Activated naive CD8-positive, alpha-beta T cell treated with anti-CD3 and anti-CD28 coated beads for 36 hours (primary cell): Measurements from ENCODE around the gene EPHA5. TPM values are rescaled to one million over a fixed set of nuclear protein-coding genes. Genes with fewer than 3 reads are reported as not detected.

Experiments used
- DNase-seq: peaks from one replicate; pipeline ENCODE4 v3.0.0; 2021
- H3K27ac Mint-ChIP-seq: one replicate; pipeline ENCODE4 v1.8.0; 2022; ENCODE audit warnings: mild to moderate bottlenecking, moderate library complexity, mixed read lengths
- H3K27me3 Mint-ChIP-seq: one replicate; pipeline ENCODE4 v1.8.0; 2022; ENCODE audit warnings: mild to moderate bottlenecking, mixed read lengths
- H3K36me3 Mint-ChIP-seq: one replicate; pipeline ENCODE4 v1.8.0; 2021; ENCODE audit warnings: mild to moderate bottlenecking, mixed read lengths
- H3K4me1 Mint-ChIP-seq: one replicate; pipeline ENCODE4 v1.8.0; 2021; ENCODE audit warnings: mixed read lengths
- H3K4me3 Mint-ChIP-seq: one replicate; pipeline ENCODE4 v1.8.0; 2022; ENCODE audit warnings: mild to moderate bottlenecking, moderate library complexity, mixed read lengths
- H3K9me3 Mint-ChIP-seq: one replicate; pipeline ENCODE4 v1.8.0; 2022; ENCODE audit warnings: mixed read lengths
- total RNA-seq, 2 experiments: library from RNA; stranded (reverse); gene quantifications; one replicate each; pipeline ENCODE4 v1.2.3, GENCODE V29; 2021

The EPHA5 gene
- total RNA-seq = not detected

DNA sequence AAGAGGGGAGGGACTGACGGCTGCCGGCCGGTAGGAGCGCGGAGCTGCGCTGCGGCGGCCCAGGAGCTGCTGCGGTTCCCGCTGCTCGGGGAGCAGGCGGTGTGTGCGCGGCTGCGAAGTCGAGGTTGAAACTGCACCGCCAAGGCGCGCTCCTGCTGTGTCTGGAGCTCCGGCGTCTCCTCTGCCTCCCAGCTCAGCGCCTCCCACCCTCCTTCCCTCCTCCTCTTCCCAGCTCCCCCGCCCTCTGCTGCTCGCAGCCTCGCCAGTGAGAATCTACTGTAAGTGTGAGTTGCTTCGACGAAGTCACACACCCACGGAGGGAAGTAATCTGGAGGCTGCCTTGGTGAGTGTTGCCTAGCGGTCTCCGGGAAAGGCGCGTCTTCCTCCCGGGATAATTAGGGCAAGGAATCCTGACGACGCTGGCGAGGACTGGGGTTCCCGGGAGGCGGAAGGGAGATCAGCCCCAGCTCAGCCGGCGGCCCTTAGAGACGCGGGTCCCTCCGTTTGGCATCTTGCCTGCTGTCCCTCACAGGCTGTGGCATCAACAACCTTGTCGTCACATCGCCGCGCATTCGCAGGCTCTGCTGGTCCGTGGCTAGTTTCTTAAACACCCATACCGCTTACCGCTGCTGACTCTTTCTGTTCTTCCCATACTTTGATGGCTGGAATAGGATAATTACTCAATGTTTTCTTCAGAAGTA is at the start of gene EPHA5:
TSS of gene EPHA5 (minus strand) at position 159 of the 701 bp plus-strand sequence. CDS start 747 bp downstream, outside the sequence.
- Mint-ChIP-seq H3K4me3 (no peak within 1 kb of the TSS), H3K27me3 (peaks cover 67% of the 10 kb centered on the region), H3K36me3 (peaks cover 3% of the 10 kb centered on the region), H3K4me1 (peaks cover 9% of the 10 kb centered on the region), H3K9me3 (no peaks in the 10 kb centered on the region), H3K27ac (no peak within 1 kb of the TSS)
- DNase-seq = peak; percentile 12

DNA sequence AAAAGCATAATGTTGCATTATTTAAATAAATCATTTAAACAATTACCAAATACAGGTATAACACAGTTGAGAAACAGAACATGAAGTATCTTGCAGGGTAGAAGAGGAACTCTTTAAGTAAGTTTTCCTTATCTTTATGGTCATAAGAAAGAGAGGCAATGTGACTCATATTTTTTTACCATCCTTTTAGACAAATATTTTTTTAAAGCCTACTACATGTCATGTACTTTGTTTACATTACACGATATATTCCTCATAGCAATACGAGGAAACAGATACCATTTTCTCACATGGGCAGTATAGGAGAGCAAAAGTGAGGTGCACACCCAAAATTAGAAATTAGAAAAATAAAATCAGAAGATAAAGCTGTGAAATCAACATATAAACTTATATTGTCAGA is 49.3 kb upstream of the EPHA5 start:
- DNase-seq = no peak
- no peaks in the 10 kb centered on the region for H3K27me3 Mint-ChIP-seq
- H3K27ac Mint-ChIP-seq = no peak overlapping the region
- H3K36me3 Mint-ChIP-seq = no peaks in the 10 kb centered on the region
- peaks cover 11% of the 10 kb centered on the region for H3K9me3 Mint-ChIP-seq
- no peaks in the 10 kb centered on the region for H3K4me1 Mint-ChIP-seq
- no peak overlapping the region for H3K4me3 Mint-ChIP-seq

DNA sequence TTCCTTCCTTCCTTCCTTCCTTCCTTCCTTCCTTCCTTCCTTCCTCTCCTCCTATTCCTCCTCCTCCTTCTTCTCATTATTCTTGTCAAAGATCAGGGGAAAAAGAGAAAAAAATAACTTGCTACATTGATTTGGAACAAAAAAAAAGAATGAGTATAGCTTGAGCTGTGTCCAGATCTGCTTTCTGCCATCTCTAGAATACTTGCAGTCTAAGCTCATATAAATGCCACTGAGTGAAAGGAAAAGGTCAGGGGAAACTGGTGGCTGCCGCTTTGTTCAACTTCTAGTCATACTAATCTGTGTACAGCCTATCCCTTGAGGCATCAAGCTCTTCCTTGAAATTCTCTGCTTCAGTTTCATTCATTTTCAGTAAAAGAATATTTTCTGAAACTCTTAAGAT is 28.3 kb upstream of the EPHA5 start:
- DNase-seq = no peak
- Mint-ChIP-seq H3K36me3 (no peaks in the 10 kb centered on the region), H3K27ac (no peak overlapping the region), H3K9me3 (peaks cover 2% of the 10 kb centered on the region), H3K4me1 (no peaks in the 10 kb centered on the region), H3K27me3 (no peaks in the 10 kb centered on the region), H3K4me3 (no peak overlapping the region)

GRCh38 chr4:65696436-65696835 is 26.1 kb upstream of the EPHA5 start:
- H3K9me3 Mint-ChIP-seq = peaks cover 4% of the 10 kb centered on the region
- H3K27ac Mint-ChIP-seq = no peak overlapping the region
- no peaks in the 10 kb centered on the region for H3K4me1 Mint-ChIP-seq
- no peaks in the 10 kb centered on the region for H3K36me3 Mint-ChIP-seq
- H3K27me3 Mint-ChIP-seq = no peaks in the 10 kb centered on the region
- H3K4me3 Mint-ChIP-seq = no peak overlapping the region
- DNase-seq = no peak

- Mint-ChIP-seq H3K9me3 (no peaks in the 10 kb centered on the region), H3K27me3 (peaks cover 63% of the 10 kb centered on the region), H3K4me1 (peaks cover 9% of the 10 kb centered on the region), H3K36me3 (peaks cover 3% of the 10 kb centered on the region), H3K4me3 (no peak overlapping the region), H3K27ac (no peak overlapping the region)
- no peak for DNase-seq
These were observed 1.1 kb upstream of the EPHA5 start for GRCh38 chr4:65671372-65671771.

- Mint-ChIP-seq H3K36me3 (peaks cover 3% of the 10 kb centered on the region), H3K4me3 (no peak overlapping the region), H3K27me3 (peaks cover 67% of the 10 kb centered on the region), H3K27ac (no peak overlapping the region), H3K4me1 (peaks cover 9% of the 10 kb centered on the region), H3K9me3 (no peaks in the 10 kb centered on the region)
- DNase-seq = no peak
These were observed 314 bp downstream of the EPHA5 start for GRCh38 chr4:65670020-65670330.

DNA sequence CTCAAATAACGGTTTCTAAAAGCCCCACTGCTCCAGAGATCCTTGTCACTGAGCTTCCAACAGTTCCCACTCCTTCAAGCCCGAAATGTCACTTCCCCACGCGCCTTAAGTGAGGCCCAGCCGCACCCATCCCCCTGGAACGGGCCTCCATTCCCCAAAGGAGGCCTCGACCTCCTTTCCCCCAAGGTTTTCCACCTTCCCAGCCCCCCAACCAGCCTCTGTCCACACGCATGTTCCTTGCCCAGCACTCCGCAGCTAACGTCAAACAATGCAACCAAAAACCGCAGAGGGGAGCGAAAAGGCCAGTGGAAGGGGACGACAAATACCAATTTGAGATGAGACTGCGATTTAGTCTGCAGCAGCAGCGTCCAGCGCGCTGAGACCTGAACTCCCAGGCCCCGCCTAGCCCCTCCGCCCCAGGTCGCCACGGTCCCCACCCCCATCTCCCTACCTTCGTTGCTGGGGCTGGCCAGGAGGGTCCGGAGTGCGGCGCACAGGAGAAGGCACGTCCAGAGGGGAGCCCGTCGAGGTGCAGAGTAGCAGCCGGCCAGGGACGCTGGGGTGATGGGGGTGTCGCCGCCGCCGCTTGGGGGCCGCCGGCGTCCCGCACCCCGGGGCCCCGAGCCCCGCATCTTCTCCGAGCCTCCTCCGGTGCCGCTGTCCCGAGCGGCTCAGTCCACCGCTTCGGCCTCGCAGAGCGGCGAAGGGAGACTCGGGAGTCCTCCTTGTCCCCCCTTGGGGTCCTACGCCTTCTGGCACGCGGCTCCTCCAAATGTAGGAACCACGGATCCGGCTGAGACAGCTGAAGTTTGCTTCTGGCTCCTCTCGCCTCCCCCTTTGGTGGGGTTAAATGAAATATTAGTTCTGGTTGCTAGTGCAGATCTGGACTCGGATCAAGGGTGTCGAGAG is 924 bp downstream of the EPHA5 start:
- peaks cover 67% of the 10 kb centered on the region for H3K27me3 Mint-ChIP-seq
- no peaks in the 10 kb centered on the region for H3K9me3 Mint-ChIP-seq
- no peak for DNase-seq
- no peak overlapping the region for H3K27ac Mint-ChIP-seq
- no peak overlapping the region for H3K4me3 Mint-ChIP-seq
- peaks cover 3% of the 10 kb centered on the region for H3K36me3 Mint-ChIP-seq
- H3K4me1 Mint-ChIP-seq = peaks cover 9% of the 10 kb centered on the region

DNA sequence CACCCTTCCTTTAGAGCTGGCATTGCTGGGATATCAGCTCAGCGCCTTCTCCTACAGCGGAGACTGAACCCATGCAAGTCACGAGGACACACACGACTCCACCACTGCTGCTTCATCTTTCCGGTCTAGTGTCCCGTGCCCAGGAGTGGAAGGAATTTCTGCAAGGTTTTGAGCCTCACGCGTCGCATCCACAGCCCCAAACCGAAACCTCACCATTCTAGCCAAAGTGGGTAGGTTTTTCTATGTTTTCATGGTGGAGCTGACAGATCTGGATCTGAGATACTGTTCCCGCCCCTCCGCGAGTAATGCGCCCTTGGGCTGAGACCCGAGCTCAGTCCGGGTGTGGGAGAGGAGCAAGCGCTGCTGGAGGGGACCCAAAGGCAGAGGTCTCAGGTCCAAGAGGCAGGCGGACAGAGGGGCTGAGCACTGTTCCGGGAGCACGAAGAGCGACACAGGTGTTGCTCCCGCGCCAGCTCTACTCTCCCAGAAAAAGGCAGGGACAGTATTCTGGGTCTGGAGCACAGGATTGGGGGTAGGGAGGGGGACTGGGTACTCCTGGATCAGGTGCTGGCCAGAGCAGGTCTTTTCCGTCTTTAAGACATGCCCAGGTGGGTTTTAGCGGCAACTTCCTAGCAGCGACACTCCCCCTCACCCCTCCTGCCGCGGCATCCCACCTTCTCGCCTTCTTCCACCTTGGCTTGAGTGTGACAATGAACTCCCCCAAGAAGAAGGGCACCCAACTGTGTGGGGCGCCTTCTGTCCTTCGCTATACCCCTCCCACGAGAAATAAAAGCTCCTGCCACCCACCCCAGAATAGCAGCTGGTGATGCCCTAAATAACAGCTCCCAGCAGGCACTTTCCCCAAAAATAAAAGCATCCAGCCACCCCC is 1.8 kb downstream of the EPHA5 start:
- Mint-ChIP-seq H3K36me3 (peaks cover 3% of the 10 kb centered on the region), H3K27ac (no peak overlapping the region), H3K27me3 (peaks cover 63% of the 10 kb centered on the region), H3K4me1 (peaks cover 9% of the 10 kb centered on the region), H3K4me3 (no peak overlapping the region), H3K9me3 (no peaks in the 10 kb centered on the region)
- no peak for DNase-seq

DNA sequence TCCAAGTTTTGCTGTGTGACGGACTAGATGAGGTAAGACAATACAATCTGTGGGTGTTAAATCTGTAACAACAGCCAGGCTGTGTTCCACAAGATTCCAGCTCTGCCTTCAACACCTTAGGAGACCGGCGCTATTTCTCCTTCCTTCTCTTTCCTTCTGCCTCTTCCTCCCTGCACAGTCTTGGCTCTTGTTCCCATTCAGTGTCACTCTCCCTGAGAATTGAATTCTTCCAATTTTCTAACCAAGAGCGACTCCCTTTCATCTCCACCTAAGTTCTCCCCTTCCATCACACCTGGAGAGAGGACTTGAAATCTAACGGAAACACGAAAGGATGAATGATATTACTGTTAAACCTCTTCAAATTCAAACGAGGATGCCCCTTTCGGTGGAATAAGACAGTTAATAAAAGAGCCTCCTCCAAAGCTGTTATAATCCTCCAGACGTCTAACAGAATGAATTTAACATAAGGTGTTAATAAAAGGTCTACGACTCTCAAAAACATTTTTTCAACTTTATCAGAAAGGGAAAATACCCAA is 2.7 kb downstream of the EPHA5 start:
- H3K4me1 Mint-ChIP-seq = peaks cover 9% of the 10 kb centered on the region
- no peak overlapping the region for H3K4me3 Mint-ChIP-seq
- H3K27me3 Mint-ChIP-seq = peaks cover 58% of the 10 kb centered on the region
- H3K9me3 Mint-ChIP-seq = no peaks in the 10 kb centered on the region
- H3K27ac Mint-ChIP-seq = no peak overlapping the region
- peaks cover 3% of the 10 kb centered on the region for H3K36me3 Mint-ChIP-seq
- DNase-seq = no peak

GRCh38 chr4:65665771-65666523 is 4.3 kb downstream of the EPHA5 start:
- Mint-ChIP-seq H3K4me3 (no peak overlapping the region), H3K27me3 (peaks cover 43% of the 10 kb centered on the region), H3K36me3 (peaks cover 3% of the 10 kb centered on the region), H3K27ac (no peak overlapping the region), H3K4me1 (peaks cover 9% of the 10 kb centered on the region), H3K9me3 (no peaks in the 10 kb centered on the region)
- no peak for DNase-seq

DNA sequence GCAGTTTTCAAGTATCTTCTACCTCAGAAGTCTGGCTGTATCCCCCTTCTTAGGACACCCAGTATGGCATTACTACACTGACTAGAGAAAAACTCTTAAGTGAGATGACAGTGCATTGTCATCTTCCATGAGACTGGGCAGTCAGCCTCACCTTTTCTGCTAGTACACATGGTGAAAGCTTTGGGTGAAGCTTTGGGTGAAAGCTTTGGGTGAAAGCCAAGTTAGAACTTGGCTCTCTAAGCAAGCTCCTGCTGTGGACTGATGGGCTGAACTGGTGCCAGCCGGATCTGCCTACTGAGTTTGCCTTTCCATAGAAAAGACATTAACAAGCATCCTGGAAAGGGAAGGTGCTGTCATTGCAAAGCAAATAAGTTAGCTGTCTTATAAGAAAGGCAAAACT is 8.8 kb downstream of the EPHA5 start:
- no peak overlapping the region for H3K27ac Mint-ChIP-seq
- peaks cover 3% of the 10 kb centered on the region for H3K9me3 Mint-ChIP-seq
- peaks cover 4% of the 10 kb centered on the region for H3K27me3 Mint-ChIP-seq
- H3K36me3 Mint-ChIP-seq = no peaks in the 10 kb centered on the region
- no peaks in the 10 kb centered on the region for H3K4me1 Mint-ChIP-seq
- H3K4me3 Mint-ChIP-seq = no peak overlapping the region
- no peak for DNase-seq

GRCh38 chr4:65658117-65658516 is 12.2 kb downstream of the EPHA5 start:
- no peaks in the 10 kb centered on the region for H3K36me3 Mint-ChIP-seq
- H3K27ac Mint-ChIP-seq = no peak overlapping the region
- no peaks in the 10 kb centered on the region for H3K27me3 Mint-ChIP-seq
- H3K9me3 Mint-ChIP-seq = peaks cover 7% of the 10 kb centered on the region
- no peaks in the 10 kb centered on the region for H3K4me1 Mint-ChIP-seq
- DNase-seq = no peak
- no peak overlapping the region for H3K4me3 Mint-ChIP-seq

DNA sequence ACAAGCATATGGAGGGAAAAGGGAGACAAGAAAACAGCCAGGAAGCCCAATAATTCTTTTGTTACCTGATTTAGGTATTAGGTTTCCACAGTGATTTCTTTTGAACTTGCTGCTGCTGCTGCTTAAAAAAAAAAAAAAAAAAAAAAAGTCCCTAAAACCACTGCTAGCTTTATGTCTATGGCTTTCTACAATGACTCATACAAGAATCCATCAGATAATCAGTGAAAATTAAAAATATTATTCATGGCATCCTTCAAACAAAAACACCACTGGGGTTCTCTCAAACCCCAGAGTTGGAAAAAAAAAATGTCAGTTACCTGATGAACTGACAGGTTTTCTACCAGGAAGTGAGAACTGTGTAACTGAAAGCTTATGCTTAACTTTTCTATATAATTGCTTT is 14.3 kb downstream of the EPHA5 start:
- Mint-ChIP-seq H3K27me3 (no peaks in the 10 kb centered on the region), H3K9me3 (peaks cover 7% of the 10 kb centered on the region), H3K4me1 (no peaks in the 10 kb centered on the region), H3K4me3 (no peak overlapping the region), H3K27ac (no peak overlapping the region), H3K36me3 (no peaks in the 10 kb centered on the region)
- no peak for DNase-seq

- H3K36me3 Mint-ChIP-seq = no peaks in the 10 kb centered on the region
- no peaks in the 10 kb centered on the region for H3K4me1 Mint-ChIP-seq
- H3K4me3 Mint-ChIP-seq = no peak overlapping the region
- no peak overlapping the region for H3K27ac Mint-ChIP-seq
- DNase-seq = no peak
- no peaks in the 10 kb centered on the region for H3K27me3 Mint-ChIP-seq
- H3K9me3 Mint-ChIP-seq = peaks cover 9% of the 10 kb centered on the region
These were observed 15.3 kb downstream of the EPHA5 start for GRCh38 chr4:65654976-65655375.
